HPDE6-E6E7 (cell line): Measurements from ENCODE around the gene TBCB.
"Not testable (repeated sequence)": the region's sequence is repeated elsewhere in the genome, so short reads cannot be mapped to it uniquely, and the experiment has no call there.

ENCODE experiments used
- DNase-seq: peaks from one replicate; pipeline ENCODE4 v3.0.0; 2011; ENCODE audit warnings: missing footprints; ENCODE audit errors: extremely low spot score

Gene TBCB, protein sequence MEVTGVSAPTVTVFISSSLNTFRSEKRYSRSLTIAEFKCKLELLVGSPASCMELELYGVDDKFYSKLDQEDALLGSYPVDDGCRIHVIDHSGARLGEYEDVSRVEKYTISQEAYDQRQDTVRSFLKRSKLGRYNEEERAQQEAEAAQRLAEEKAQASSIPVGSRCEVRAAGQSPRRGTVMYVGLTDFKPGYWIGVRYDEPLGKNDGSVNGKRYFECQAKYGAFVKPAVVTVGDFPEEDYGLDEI

DNA sequence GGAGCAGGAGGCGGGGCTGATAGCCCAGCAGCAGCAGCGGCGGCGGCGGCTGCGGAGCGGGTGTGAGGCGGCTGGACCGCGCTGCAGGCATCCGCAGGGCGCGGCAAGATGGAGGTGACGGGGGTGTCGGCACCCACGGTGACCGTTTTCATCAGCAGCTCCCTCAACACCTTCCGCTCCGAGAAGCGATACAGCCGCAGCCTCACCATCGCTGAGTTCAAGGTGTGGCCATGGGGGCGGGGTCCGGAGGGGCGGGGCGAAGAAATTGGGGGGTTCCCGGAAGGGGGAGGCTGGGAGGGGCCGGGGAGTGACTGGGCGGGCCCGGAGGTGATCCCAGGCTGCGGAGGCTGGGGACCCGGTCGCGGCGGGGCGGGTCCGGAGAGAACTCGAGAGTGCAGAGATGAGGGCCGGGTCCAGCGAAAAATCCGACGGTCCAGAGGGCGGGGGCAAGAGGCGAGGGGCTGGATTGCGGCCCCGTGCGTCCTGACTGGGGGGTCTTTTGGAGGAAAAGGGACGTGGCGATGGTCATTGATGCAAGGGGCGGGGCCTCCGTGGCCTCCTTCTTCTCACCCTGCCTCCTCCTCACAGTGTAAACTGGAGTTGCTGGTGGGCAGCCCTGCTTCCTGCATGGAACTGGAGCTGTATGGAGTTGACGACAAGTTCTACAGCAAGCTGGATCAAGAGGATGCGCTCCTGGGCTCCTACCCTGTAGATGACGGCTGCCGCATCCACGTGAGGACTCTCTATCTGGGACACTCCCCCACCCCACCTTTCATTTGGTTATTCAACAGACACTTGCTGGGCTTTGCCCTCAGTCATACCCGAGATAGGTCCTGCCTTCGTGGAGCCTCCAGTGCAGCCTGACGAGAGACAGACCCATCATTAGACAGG, at the start of gene TBCB:
Gene TBCB (plus strand): TSS at position 16 of the 891 bp plus-strand sequence. CDS start 93 bp downstream, at position 109.
- DNase-seq = no peak

DNA sequence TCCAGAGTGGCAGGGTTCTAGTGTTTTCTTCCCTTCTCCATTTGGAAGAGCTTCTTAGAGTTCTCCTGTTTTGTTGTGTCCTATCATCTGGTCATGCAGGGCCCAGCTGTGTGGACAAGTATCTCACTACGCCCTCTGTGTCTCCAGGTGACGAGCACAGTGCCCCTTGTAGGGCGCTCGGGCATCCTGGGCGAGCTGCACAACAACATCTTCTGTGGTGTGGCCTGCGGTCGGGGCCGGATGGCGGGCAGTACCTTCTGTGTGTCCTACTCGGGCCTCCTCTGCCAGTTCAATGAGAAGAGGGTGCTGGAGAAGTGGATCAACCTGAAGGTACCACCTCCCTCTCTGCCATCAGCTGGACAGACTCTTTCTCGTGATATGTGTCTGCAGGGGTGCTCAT, 47.6 kb upstream of the TBCB start:
- no peak for DNase-seq

DNA sequence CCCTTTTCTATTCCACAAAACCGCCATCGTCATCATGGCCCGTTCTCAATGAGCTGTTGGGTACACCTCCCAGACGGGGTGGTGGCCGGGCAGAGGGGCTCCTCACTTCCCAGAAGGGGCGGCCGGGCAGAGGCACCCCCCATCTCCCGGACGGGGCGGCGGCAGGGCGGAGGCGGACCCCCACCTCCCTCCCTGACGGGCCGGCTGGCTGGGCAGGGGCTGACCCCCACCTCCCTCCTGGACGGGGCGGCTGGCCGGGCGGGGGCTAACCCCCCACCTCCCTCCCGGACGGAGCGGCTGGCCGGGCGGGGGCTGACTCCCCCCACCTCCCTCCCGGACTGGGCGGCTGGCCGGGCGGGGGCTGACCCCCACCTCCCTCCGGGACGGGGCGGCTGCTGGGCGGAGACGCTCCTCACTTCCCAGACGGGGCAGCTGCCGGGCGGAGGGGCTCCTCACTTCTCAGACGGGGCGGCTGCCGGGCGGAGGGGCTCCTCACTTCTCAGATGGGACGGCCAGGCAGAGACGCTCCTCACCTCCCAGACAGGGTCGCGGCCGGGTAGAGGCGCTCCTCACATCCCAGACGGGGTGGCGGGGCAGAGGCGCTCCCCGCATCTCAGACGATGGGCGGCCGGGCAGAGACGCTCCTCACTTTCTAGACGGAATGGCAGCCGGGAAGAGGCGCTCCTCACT, 46.3 kb upstream of the TBCB start:
- DNase-seq = not testable (repeated sequence)

DNA sequence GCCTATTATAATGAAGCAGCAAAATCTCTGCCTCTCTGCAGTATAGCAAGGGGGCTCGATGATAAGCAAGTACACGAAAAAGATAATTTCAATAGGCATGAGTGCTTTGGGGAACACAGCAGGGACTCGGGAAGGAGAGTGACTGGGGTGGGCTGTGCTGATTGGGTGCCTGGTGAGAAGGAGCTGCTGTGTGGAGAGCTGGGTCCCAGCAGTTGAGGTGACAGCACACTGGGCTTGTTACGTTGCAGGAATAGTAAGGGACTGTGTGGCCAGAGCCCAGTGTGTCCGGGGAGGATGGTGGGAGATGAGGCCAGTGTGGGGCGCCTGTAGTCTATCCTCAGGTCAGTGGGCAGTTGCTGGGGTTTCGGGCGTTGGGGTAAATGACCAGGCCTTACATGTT, 43.2 kb upstream of the TBCB start:
- DNase-seq = no peak

DNA sequence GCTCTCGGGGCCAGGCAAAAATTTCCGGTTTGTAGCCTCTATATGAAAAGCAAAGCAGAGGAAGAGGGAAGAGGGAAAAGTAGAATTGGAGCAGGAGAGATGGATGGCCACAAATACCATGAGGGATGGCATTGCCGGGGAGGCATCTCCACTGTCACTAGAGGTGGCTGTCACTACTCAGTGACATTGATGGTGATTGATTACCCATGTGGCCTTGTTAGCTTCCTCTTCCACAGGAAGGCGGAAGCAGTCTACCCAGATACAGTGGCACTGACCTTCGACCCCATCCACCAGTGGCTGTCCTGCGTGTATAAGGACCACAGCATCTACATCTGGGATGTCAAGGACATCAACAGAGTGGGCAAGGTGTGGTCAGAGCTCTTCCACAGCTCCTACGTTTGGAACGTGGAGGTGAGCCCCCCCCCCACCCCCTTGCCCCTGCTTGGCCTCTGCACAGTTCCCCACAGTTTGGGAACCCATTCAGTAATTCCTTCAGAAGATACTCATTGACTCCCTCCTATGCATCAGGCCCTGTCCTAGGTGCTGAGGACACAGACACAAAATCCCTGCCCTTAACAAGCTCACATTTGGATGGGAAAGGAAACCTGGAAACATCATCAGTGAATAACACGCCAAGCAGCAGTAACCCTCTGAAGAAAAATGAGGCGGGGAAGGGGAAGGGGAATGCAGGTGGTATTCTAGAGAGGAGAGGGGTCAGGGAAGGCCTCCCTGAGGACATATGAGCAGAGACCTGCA, 42.0 kb upstream of the TBCB start:
- no peak for DNase-seq

DNA sequence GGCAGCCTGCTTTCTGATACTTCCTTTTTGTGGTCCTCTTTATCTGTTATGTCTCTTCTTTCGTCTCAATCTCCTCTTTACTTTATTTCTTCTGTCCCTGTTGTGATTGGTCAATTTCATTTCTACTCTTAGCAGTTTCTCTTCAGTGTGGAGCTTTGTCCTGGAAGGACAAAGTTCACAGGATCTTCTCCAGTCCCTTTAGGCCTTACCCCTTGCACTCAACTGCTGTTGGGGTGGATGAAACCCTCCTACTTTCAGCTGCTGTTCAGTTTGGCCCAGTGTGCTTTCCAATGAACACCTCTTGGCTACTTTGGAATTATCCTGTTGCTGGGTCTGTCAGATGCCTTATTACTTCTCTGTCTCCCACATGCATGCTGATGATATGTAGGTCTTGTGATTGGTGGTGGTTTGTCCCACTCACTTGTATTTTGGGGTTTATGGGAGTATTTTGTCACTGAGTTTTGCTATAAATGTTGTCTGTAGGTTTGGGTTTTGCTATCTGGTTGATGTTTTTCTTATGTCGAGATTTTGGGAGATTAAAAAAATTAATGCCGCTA, 35.8 kb upstream of the TBCB start:
- DNase-seq = no peak

DNA sequence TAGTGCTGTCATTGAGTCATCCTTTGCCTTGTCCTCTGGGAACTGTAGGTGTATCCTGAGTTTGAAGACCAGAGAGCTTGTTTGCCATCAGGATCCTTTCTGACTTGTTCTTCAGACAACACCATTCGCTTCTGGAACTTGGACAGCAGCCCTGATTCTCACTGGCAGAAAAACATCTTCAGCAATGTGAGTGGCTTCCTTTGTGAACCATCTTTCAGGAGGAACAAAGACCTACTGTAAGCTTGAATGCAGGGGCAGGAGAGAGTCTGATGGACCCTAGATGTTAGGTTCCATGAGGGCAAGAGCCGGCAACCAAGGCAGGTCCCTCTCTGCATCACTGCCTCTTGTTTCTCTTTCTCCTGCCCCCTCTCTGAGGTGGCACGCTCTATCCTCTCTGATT, 33.9 kb upstream of the TBCB start:
- DNase-seq = no peak

DNA sequence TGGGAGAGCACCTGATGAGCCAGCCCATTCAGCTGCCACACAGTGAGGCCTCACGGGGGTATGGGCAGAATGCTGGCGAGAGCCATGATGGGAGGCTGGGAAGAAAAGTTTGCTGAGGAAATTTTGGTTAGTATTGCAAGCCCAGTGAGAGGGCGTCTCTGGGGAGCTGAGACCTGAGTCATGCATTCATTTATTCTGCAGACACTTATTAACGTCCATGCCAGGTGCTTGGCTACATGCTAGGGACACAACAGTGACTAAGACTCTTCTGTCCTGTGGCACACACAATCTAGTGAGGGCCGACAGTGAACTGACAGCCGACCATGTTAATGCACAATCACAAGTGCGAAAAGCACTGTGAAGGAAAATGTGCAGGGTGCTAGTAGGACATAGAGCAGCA, 33.4 kb upstream of the TBCB start:
- no peak for DNase-seq

DNA sequence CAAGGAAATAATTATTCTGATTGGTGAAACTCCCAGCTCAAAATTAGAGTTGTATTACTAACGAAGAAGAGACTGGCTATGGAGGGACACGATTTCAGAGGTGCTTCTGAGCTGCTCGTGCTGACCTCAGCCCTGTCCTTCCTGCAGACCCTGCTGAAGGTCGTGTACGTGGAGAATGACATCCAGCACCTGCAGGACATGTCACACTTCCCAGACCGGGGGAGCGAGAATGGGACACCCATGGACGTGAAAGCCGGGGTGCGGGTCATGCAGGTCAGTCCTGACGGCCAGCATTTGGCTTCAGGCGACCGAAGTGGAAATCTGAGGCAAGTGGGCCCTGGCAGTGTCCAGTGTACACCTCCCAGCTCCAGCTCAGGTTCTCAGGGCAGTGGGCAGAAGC, 32.4 kb upstream of the TBCB start:
- no peak for DNase-seq

DNA sequence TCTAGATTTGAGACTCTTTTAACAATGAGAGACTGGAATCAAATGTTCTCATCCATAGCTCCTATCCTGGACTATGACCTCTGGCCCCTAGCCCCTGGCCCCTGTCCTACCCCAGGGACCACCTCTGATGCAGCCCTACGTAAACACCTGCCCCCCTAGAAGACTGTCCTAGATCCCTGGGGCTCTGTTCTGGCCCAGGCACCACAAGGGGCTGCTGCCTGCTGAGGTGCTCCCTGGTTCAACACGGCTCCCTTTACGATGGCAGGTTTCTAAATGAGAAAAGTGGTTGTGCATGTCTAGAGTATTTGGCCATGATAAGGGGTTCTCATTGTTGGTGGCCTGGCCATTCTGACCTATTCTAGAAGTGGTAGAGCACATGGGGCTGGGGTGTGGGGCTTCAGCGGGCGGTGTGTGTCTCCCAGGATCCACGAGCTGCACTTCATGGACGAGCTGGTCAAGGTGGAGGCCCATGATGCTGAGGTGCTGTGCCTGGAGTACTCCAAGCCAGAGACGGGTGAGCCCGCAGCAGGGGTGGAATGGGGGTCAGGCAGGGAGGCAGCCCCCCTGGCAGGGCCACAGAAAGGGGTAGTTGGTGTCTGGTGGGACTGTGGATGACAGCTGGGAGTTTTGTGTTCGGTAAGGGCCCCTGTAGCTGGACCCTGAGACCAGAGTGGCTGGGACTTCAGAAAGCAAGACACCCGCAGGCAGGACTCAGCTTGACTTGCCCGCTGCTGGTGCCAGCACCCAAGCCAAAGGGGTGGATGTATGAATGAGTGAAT, 30.8 kb upstream of the TBCB start:
- no peak for DNase-seq

DNA sequence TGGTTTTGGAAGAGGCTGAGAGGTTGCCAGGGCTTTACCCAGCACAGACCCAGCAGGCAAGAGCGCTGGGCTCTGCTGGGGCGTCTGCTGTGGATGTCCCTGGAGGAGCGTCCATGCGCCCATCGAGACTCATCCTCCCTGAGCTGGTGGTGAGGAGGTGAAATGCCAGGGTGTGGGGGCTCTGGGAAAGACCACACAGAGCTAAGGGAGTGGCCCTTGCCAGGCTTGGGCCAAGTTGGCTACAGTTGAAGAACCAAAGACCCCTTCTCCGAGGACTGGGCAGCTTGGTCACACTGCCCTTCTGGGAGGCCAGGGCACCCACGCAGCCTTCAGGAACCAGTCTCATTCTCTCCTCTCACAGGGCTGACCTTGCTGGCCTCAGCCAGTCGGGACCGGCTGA, 28.9 kb upstream of the TBCB start:
- DNase-seq = no peak

DNA sequence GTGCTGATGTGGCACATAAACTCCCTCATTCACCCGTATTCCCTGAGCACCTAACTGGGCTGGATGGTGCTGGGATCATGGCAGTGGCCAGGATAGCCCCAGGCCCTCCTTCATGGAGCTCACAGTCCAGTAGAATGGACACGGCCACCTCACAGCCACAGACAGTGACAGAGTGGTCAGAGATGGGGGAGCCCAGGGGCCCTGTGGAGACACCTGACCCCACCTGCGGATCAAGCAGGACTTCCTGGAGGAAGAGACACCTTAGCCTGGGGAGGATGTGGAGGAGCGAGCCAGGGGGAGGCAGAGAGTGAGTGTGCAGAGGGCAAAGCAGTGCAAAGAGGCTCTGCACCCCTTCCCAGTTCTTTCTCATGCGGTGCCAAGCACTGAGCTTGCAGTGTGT, 25.4 kb upstream of the TBCB start:
- no peak for DNase-seq

DNA sequence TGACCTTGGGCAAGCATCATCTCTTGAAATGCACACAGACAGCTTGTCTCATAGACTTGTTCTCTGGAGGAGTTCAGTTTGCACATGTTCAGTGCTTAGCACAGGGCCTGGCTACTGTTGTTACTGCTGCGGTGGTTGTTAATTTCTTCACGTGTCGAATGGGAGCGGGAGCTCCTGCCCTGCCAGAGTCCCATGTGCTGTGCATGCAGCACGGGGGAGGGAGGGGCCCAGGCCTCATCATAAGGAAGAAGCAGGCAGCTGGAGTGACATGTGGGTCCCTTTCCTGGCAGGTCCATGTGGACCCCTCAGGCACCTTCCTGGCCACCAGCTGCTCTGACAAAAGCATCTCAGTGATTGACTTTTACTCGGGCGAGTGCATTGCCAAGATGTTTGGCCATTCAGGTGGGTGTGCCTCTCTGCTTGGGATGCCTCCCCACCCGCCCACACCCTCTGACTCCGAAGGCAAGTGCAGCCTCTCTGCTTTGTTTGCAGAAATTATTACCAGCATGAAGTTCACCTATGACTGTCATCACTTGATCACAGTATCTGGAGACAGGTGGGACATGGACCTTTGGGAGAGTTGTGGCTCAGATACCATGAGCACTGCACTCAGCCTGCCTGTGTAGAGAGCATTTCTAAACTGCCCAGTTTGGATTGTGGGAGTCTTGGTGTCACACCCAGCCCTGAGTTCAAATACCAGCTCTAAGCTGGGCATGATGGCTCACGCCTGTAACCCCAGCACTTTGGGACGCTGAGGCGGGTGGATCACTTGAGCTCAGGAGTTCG, 24.2 kb upstream of the TBCB start:
- DNase-seq = no peak

DNA sequence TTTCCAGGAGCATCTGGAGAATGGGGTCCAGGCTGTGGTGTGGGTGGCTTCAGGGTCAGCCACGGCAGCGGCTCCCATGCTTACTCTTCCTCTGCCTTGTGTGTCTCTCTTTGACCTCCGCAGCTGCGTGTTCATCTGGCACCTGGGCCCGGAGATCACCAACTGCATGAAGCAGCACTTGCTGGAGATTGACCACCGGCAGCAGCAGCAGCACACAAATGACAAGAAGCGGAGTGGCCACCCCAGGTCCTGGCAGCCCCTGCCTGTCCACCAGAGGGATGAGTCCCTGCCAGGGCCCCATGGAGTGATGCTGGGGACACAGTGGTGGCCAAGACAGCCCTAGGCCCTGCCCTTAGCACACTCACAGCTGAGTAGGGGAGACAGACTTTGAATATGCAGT, 22.7 kb upstream of the TBCB start:
- no peak for DNase-seq

DNA sequence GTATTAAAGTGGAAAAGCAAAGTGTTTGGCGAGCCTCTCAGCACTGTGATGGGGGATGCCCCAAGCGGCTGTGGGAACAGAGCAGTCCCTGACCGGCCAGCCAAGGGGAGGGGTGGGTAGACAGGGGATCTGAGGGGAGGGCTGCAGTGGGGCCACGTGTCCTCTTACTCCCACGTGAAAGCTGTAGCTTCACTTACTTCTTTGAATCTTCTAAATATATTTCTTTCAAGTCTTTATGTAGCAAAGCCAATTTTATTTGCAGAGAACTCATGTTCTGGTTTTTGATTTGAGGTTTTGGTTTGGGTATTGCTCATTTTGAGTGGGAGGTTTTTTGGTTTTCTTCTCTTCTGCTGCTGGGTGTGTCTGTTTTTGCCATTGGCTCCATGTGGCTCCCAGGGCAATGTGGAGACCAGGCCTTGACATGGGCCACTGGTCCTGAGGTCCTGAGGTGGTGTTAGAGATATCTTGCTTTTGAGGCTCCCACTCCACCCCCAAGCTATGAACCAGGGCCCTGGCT, 22.1 kb upstream of the TBCB start:
- no peak for DNase-seq

DNA sequence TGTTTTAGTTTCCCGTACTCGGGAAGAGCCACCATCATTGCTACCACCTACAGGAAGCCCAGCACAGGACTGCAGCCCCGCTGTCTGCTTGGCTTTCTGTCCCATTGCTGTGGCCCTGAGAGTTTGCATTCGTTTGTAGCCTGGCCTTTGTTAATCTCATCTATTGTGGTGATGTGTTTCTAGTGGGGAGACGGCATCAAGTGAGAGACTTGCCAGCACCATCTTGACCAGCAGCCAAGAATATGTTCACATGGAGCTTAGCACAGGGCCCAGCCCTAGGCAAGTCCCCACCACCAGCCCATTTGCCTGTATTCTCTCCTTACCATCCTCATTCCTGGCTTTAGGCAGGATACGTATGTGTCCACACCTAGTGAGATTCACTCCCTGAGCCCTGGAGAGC, 21.6 kb upstream of the TBCB start:
- DNase-seq = no peak

DNA sequence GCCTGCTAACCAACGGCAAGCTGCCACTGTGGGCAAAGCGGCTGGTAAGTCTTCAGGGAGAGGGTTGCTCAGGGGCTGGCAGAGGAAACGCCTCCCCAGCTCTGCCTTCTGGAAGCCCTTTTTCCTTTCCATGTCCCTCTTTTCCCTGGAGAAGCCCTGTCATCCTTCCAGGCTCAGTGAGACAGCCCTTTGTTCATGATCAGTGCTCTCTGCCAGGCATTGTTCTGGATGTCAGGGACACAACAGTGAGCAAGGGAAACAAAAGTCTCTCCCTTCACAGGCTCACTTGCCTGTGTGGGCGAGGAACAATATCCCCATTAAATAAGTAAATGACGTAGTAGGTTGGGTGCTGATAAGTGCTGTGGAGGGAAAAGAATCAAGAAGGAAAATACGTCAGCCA, 18.2 kb upstream of the TBCB start:
- DNase-seq = no peak

DNA sequence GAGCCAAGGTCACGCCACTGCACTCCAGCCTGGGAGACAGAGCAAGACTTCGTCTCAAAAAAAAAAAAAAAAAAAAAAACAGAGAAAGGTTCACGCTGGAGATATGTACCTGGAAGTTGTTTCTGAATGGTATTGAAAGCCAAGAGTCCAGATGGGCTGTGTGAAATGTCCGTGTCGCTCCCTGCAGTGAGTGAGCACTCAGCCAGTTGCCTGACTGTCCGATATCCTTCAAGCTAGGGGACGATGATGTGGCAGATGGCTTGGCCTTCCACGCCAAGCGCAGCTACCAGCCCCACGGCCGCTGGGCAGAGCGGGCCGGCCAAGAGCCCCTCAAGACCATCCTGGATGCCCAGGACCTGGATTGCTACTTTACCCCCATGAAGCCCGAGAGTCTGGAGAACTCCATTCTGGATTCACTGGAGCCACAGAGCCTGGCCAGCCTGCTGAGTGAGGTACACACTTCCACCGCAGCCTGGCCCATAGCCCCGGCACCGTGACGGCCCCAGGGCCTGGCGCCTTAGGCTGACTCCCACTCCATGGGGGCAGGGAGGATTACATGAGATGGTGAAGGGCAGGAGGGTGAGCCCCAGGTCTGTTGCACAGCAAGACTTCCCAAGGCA, 16.0 kb upstream of the TBCB start:
- DNase-seq = no peak

DNA sequence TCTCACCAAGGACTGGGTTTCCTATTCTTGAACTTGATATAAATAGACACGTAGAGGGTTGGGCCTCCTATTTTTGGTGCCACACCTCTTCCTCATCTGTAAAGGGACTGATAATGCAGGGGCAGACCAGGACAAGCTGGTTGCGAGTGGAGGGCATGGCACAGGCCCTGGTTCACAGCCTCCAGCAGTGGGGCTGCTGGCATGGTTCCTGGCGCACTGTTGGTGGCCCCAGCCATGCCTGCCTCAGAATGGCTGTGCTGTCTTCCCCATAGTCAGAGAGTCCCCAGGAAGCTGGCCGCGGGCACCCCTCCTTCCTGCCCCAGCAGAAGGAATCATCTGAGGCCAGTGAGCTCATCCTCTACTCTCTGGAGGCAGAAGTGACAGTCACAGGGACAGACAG, 14.8 kb upstream of the TBCB start:
- DNase-seq = no peak
